ENCODE measurements around the gene ENTPD6.

DNA sequence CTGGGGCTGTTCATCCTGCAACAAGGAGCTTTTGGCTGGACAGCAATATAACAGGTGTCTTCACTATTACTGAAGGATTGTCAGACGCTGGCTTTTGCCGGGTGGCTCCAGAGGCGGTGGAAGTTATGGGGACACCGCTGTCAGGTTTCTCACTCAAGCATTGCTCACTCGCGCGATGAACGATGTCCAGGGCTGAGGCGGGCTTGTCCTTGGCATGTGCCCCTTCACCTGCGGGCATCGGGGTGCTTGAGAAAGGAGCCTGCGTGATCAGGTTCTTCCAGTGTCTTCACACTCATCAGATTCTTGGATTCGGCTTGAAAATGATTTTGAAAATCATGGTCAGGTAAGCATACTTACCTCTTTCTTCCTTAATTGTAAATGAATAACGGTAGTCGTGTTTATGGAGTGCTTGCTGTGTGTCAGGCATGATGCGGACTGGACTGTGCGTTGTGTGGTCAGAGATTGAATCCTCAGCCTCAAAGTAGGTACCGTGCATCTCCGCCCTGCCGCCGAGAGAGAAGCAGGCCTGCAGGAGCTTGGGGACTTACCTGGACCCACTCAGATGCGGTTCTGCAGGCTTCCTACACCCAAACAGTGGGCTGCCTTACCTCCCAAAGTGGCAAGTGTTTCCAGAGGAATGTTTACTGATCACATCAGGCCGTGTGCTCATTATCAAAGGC lies 34.1 kb downstream of the ENTPD6 start:
- TF ChIP-seq YY1 (IDR thresholded peaks at IDR 0.05; ENCODE audit: insufficient read depth, insufficient read length), result no peak
- no peak for TF ChIP-seq ZNF274 (IDR thresholded peaks at IDR 0.05; ENCODE audit: low read depth, low read length)
- no peak for TF ChIP-seq SUZ12 (IDR thresholded peaks at IDR 0.05; ENCODE audit: extremely low read depth, insufficient read depth, insufficient read length)
